Caco-2 (cell line): ENCODE data around the gene CARS2. TPM values are rescaled to one million over a fixed set of nuclear protein-coding genes. Genes with fewer than 3 reads are reported as not detected.

ENCODE experiments used
- BruUV-seq: library from RNA; stranded (reverse); fragments of 400-500 nt; replicated peaks from 2 replicates; lab custom pipeline; 2021; lab: Mats Ljungman, UMichigan
- CTCF ChIA-PET: fragments of 300-600 bp; sonication (Branson Sonifier 250); formaldehyde crosslinking; loops from one replicate; lab custom pipeline; 2022; ENCODE audit warnings: antibody characterized with exemption; lab: Charles Lee
- POLR2A ChIA-PET: fragments of 300-600 bp; sonication (Branson Sonifier 250); formaldehyde crosslinking; loops from one replicate; lab custom pipeline; 2022; ENCODE audit warnings: antibody characterized with exemption; lab: Charles Lee
- DNase-seq, 2 experiments: peaks; one replicate each; pipeline versions ENCODE4 v3.0.0 to v3.0.0-alpha.2; 2020 to 2022
- H3K27me3 ChIP-seq: replicated peaks from 2 replicates; pipeline ENCODE4 v1.6.0; 2011; ENCODE audit warnings: low read length; ENCODE audit not compliant: control insufficient read depth, insufficient read depth
- H3K36me3 ChIP-seq: 2 replicates; pipeline ENCODE4 v1.5.1; 2011; ENCODE audit warnings: low read length; ENCODE audit not compliant: control insufficient read depth, insufficient read depth
- H3K4me1 ChIP-seq: fragments of 250-450 bp; sonication (Bioruptor Pico); 2 replicates; pipeline ENCODE4 v1.5.1; 2020; ENCODE audit warnings: mild to moderate bottlenecking
- H3K4me3 ChIP-seq: 2 replicates; pipeline ENCODE4 v1.5.1; 2011; ENCODE audit warnings: low read depth, mild to moderate bottlenecking, control low read depth, low read length
- H3K9me3 ChIP-seq: fragments of 250-450 bp; sonication (Bioruptor Pico); 2 replicates; pipeline ENCODE4 v1.5.1; 2020; ENCODE audit warnings: mild to moderate bottlenecking, moderate library complexity
- H3K27ac Mint-ChIP-seq: one replicate; pipeline ENCODE4 v1.8.0; 2022; ENCODE audit warnings: mixed read lengths; ENCODE audit not compliant: unreplicated experiment
- H3K27me3 Mint-ChIP-seq: one replicate; pipeline ENCODE4 v1.8.0; 2022; ENCODE audit warnings: mixed read lengths; ENCODE audit not compliant: insufficient read depth, unreplicated experiment
- H3K36me3 Mint-ChIP-seq: one replicate; pipeline ENCODE4 v1.8.0; 2022; ENCODE audit warnings: mild to moderate bottlenecking, mixed read lengths; ENCODE audit not compliant: insufficient read depth, unreplicated experiment
- H3K4me1 Mint-ChIP-seq: one replicate; pipeline ENCODE4 v1.8.0; 2022; ENCODE audit warnings: low read depth, mixed read lengths; ENCODE audit not compliant: unreplicated experiment
- H3K4me3 Mint-ChIP-seq: one replicate; pipeline ENCODE4 v1.8.0; 2022; ENCODE audit warnings: mild to moderate bottlenecking, moderate library complexity, mixed read lengths; ENCODE audit not compliant: unreplicated experiment
- H3K9me3 Mint-ChIP-seq: one replicate; pipeline ENCODE4 v1.8.0; 2022; ENCODE audit warnings: mixed read lengths; ENCODE audit not compliant: unreplicated experiment
- intact Hi-C: fragments of 100-400 bp; cut with micrococcal nuclease; formaldehyde crosslinking; loops from one replicate; pipeline ENCODE4 v1.10.0; 2022; ENCODE audit not compliant: unreplicated experiment
- total RNA-seq: library from RNA; stranded (reverse); gene quantifications from 2 replicates; pipeline ENCODE4 v1.2.3, GENCODE V29; 2022
- TF ChIP-seq, protein P1 (sequence below), 2 experiments: fragments of 200-600 bp in 1 of 2; IDR thresholded peaks; 1 replicate in 1 of 2; 2 replicates in 1 of 2; pipeline versions ENCODE4 v1.5.1 to v1.8.0; 2011 to 2022; ENCODE audit warnings: antibody characterized with exemption in 1 of 2, control low read depth in 1 of 2, inconsistent platforms in 1 of 2, low read depth in 1 of 2, low read length in 1 of 2, mild to moderate bottlenecking in 1 of 2, moderate library complexity in 1 of 2; ENCODE audit not compliant: insufficient read depth in 1 of 2, severe bottlenecking in 1 of 2, unreplicated experiment in 1 of 2

CARS2 gene
- total RNA-seq, 1 experiment from 2014 or later, result 63.1 TPM

DNA sequence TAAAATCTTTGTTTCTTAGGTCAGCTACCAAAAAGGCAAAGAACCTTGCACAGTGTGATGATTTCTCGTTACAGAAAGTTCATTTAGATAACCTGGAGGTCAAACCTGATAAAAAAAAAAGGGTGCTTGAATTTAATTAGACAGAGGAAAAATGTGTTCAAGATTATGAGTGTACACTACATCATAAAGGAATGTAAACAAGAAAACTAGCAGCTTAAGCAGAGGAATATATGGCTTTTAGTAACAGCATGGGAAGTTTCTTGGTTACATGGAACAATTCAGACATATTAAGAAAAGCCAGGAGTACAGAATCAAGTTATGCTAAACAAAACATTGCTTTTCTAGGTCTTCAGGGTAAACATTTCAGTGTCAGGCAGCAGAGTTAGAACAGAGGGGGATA, 40.5 kb upstream of the CARS2 start:
- no peaks in the 10 kb centered on the region for H3K36me3 Mint-ChIP-seq
- TF ChIP-seq, protein P1, sequence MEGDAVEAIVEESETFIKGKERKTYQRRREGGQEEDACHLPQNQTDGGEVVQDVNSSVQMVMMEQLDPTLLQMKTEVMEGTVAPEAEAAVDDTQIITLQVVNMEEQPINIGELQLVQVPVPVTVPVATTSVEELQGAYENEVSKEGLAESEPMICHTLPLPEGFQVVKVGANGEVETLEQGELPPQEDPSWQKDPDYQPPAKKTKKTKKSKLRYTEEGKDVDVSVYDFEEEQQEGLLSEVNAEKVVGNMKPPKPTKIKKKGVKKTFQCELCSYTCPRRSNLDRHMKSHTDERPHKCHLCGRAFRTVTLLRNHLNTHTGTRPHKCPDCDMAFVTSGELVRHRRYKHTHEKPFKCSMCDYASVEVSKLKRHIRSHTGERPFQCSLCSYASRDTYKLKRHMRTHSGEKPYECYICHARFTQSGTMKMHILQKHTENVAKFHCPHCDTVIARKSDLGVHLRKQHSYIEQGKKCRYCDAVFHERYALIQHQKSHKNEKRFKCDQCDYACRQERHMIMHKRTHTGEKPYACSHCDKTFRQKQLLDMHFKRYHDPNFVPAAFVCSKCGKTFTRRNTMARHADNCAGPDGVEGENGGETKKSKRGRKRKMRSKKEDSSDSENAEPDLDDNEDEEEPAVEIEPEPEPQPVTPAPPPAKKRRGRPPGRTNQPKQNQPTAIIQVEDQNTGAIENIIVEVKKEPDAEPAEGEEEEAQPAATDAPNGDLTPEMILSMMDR (IDR thresholded peaks at IDR 0.05; ENCODE audit: insufficient read depth in 1 of 2, low read depth in 1 of 2, low read length in 1 of 2, severe bottlenecking in 1 of 2, unreplicated experiment in 1 of 2), result no peak
- ChIA-PET CTCF (no interaction called here), POLR2A (no interaction called here)
- Histone ChIP-seq H3K27me3 (no peaks in the 10 kb centered on the region), H3K9me3 (peaks cover 21% of the 10 kb centered on the region), H3K4me3 (no peak overlapping the region), H3K36me3 (no peaks in the 10 kb centered on the region), H3K4me1 (0 out of 2 replicates have a peak, but pooled peaks cover 5% of the 10 kb centered on the region)
- BruUV-seq, result no TSS peak
- intact Hi-C loops, result no loop called here
- DNase-seq, result no peak
- no peak overlapping the region for H3K27ac Mint-ChIP-seq
- peaks cover 6% of the 10 kb centered on the region for H3K4me1 Mint-ChIP-seq
- peaks cover 33% of the 10 kb centered on the region for H3K9me3 Mint-ChIP-seq
- no peaks in the 10 kb centered on the region for H3K27me3 Mint-ChIP-seq
- H3K4me3 Mint-ChIP-seq, result no peak overlapping the region

DNA sequence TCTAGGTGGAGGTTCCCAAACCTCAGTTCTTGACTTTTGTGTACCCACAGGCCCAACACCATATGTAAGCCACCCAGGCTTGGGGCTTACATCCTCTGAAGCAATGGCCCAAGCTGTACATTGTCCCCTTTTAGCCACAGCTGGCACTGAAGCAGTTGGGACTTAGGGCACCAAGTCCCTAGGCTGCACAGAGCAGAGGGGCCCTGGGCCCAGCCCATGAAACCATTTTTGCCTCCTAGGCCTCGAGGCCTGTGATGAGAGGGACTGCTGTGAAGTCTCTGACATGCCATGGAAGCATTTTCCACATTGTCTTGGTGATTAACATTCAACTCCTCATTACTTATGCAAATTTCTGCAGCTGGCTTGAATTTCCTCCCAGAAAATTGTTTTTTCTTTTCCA, 37.8 kb upstream of the CARS2 start:
- no peak for DNase-seq
- Histone ChIP-seq H3K36me3 (no peaks in the 10 kb centered on the region), H3K4me1 (0 out of 2 replicates have a peak, but pooled peaks cover 5% of the 10 kb centered on the region), H3K27me3 (no peaks in the 10 kb centered on the region), H3K9me3 (peaks cover 22% of the 10 kb centered on the region), H3K4me3 (no peak overlapping the region)
- Mint-ChIP-seq H3K4me1 (peaks cover 6% of the 10 kb centered on the region), H3K27me3 (no peaks in the 10 kb centered on the region), H3K9me3 (peaks cover 29% of the 10 kb centered on the region), H3K27ac (no peak overlapping the region), H3K4me3 (no peak overlapping the region), H3K36me3 (no peaks in the 10 kb centered on the region)
- no TSS peak for BruUV-seq
- CTCF ChIA-PET, result no interaction called here
- TF ChIP-seq, protein P1 (IDR thresholded peaks at IDR 0.05; ENCODE audit: insufficient read depth in 1 of 2, low read depth in 1 of 2, low read length in 1 of 2, severe bottlenecking in 1 of 2, unreplicated experiment in 1 of 2), result no peak
- POLR2A ChIA-PET, result no interaction called here
- intact Hi-C loops, result no loop called here

DNA sequence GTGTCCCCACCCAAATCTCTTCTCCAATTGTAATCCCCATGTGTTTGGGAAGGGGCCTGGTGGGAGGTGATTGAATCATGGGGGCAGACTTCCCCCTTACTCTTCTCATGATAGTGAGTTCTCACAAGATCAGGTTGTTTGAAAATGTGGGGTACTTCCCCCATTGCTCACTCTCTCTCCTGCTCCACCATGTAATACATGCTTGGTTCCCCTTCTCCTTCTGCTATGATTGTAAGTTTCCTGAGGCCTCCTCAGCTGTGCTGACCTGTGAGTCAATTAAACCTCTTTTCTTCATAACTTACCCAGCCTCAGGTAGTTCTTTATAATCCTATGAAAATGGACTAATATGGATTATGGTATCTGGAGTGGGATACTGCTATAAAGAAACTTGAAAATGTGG, 31.6 kb upstream of the CARS2 start:
- CTCF ChIA-PET, result no interaction called here
- H3K27ac Mint-ChIP-seq, result no peak overlapping the region
- Histone ChIP-seq H3K36me3 (no peaks in the 10 kb centered on the region), H3K27me3 (no peaks in the 10 kb centered on the region), H3K9me3 (peaks cover 8% of the 10 kb centered on the region), H3K4me3 (no peak overlapping the region), H3K4me1 (no peaks in the 10 kb centered on the region)
- peaks cover 21% of the 10 kb centered on the region for H3K9me3 Mint-ChIP-seq
- POLR2A ChIA-PET, result no interaction called here
- no peak overlapping the region for H3K4me3 Mint-ChIP-seq
- no peaks in the 10 kb centered on the region for H3K4me1 Mint-ChIP-seq
- intact Hi-C loops, result no loop called here
- BruUV-seq, result no TSS peak
- no peaks in the 10 kb centered on the region for H3K27me3 Mint-ChIP-seq
- DNase-seq, result no peak
- no peaks in the 10 kb centered on the region for H3K36me3 Mint-ChIP-seq
- TF ChIP-seq, protein P1 (IDR thresholded peaks at IDR 0.05; ENCODE audit: insufficient read depth in 1 of 2, low read depth in 1 of 2, low read length in 1 of 2, severe bottlenecking in 1 of 2, unreplicated experiment in 1 of 2), result no peak
